Body of pancreas (tissue), 4 donors: ENCODE measurements around the gene ZNF664. TPM values are rescaled to one million over a fixed set of nuclear protein-coding genes. Genes with fewer than 3 reads are reported as not detected.

ENCODE experiments used
- ATAC-seq: fragments of 150-250 bp; one replicate; pipeline ENCODE4 v1.9.1; 2016
- DNase-seq, 4 donors: peaks; one replicate each; pipeline ENCODE4 v3.0.0-alpha.2; 2019
- H3K27ac ChIP-seq, 4 donors: fragments of 200-600 bp; sonication (generic); 1 replicate in 3 of 4; 2 replicates in 1 of 4; pipeline versions ENCODE4 v1.5.1 to v1.6.1; 2016 to 2019; ENCODE audit warnings: mild to moderate bottlenecking in 1 of 4, mixed read lengths in 1 of 4, moderate library complexity in 1 of 4
- H3K27me3 ChIP-seq, 2 donors: fragments of 200-600 bp; sonication (generic); one replicate each; pipeline ENCODE4 v1.6.0; 2016; ENCODE audit warnings: mild to moderate bottlenecking in 1 of 2
- H3K36me3 ChIP-seq, 2 donors: fragments of 200-600 bp; sonication (generic); replicated peaks in 1 of 2; 2 replicates each; pipeline ENCODE4 v1.5.1; 2016; ENCODE audit warnings: low read depth in 2 of 2; ENCODE audit not compliant: insufficient read depth in 1 of 2
- H3K4me1 ChIP-seq: fragments of 200-600 bp; sonication (generic); one replicate; pipeline ENCODE4 v1.6.0; 2016
- H3K4me3 ChIP-seq, 2 donors: fragments of 200-600 bp; sonication (generic); 1 replicate in 1 of 2; 2 replicates in 1 of 2; pipeline ENCODE4 v1.5.1; 2016 to 2019
- H3K9me3 ChIP-seq, 3 donors: fragments of 200-600 bp; sonication (generic); 1 replicate in 2 of 3; 2 replicates in 1 of 3; pipeline ENCODE4 v1.5.1; 2016
- POLR2A ChIP-seq, 3 donors: fragments of 450-650 bp; IDR thresholded peaks; one replicate each; pipeline ENCODE4 v1.6.1; 2016; ENCODE audit warnings: antibody characterized with exemption in 3 of 3, mild to moderate bottlenecking in 2 of 3
- WGBS, 2 donors: methylation state at CpG; one replicate each; pipeline ENCODE4 v1.1.5; 2017; 5-methylcytosine and 5-hydroxymethylcytosine counted together
- intact Hi-C: fragments of 100-400 bp; cut with DNase I; formaldehyde crosslinking; loops from one replicate; pipeline ENCODE4 v1.15.1; 2023
- total RNA-seq, 2 donors: library from RNA; depleted of rRNA; stranded (reverse); fragments of >200 nt; gene quantifications; one replicate each; pipeline ENCODE4 v1.1.0, GENCODE V29; 2016
- TF ChIP-seq, protein P1 (sequence below), 7 experiments: fragments of 450-650 bp in 4 of 7; fragments of 200-600 bp in 3 of 7; sonication (generic) in 3 of 7; IDR thresholded peaks; one replicate each; pipeline ENCODE4 v1.5.1; 2016 to 2019; ENCODE audit warnings: antibody characterized with exemption in 7 of 7

ZNF664 gene
- total RNA-seq, 2 donors from 2014 or later = 32.6 to 53.2 TPM

DNA sequence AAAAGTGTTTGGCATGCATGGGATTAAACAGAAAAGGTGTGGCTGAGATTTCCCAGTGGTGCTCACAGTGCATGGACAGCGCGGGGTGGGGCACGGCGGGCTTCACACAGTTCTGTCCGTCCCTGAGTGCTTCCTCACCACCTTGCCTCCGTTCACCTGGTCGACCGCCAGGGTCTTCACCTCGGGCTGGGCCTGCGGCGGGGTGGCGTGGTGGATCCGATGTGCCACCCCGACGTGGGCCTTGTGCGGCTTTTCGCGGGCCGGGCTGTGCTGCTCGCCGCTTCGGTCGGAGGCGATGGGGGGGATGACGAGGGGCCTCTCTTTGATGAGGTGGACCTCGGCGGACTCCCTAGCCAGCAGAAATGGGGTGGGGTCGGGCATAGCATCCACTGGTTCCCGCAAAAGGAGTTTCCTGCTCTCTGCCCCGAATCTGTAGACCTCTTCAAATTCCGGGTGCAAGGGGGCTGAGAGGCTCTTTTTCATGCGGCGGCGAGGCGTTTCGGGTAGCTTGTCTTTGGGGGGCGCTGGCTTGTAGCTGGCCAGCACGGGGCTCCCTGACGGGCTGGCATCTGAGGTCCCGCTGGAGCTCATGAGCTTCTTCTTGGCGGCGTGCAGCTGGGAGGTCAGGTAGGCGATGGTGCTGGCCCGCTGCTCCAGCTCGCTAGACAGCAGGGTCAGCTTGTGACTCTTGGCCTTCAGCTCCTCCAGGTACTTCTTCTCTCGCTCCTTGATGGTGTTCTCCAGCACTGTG is 35.9 kb upstream of the ZNF664 start:
- intact Hi-C loops = no loop called here
- ATAC-seq = no peak
- Histone ChIP-seq H3K27ac (no peak overlapping the region), H3K27me3 (no peaks in the 10 kb centered on the region), H3K9me3 (no peaks in the 10 kb centered on the region), H3K36me3 (peaks cover 3% of the 10 kb centered on the region in 2 donors), H3K4me3 (no peak overlapping the region), H3K4me1 (no peaks in the 10 kb centered on the region)
- TF ChIP-seq, protein P1, sequence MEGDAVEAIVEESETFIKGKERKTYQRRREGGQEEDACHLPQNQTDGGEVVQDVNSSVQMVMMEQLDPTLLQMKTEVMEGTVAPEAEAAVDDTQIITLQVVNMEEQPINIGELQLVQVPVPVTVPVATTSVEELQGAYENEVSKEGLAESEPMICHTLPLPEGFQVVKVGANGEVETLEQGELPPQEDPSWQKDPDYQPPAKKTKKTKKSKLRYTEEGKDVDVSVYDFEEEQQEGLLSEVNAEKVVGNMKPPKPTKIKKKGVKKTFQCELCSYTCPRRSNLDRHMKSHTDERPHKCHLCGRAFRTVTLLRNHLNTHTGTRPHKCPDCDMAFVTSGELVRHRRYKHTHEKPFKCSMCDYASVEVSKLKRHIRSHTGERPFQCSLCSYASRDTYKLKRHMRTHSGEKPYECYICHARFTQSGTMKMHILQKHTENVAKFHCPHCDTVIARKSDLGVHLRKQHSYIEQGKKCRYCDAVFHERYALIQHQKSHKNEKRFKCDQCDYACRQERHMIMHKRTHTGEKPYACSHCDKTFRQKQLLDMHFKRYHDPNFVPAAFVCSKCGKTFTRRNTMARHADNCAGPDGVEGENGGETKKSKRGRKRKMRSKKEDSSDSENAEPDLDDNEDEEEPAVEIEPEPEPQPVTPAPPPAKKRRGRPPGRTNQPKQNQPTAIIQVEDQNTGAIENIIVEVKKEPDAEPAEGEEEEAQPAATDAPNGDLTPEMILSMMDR (IDR thresholded peaks at IDR 0.05) = no peak
- no peak for TF ChIP-seq POLR2A (IDR thresholded peaks at IDR 0.05)
- WGBS, 2 donors = 89 to 96% methylated on average over 32 to 45 of the region's 46 CpGs
- no peak for DNase-seq

DNA sequence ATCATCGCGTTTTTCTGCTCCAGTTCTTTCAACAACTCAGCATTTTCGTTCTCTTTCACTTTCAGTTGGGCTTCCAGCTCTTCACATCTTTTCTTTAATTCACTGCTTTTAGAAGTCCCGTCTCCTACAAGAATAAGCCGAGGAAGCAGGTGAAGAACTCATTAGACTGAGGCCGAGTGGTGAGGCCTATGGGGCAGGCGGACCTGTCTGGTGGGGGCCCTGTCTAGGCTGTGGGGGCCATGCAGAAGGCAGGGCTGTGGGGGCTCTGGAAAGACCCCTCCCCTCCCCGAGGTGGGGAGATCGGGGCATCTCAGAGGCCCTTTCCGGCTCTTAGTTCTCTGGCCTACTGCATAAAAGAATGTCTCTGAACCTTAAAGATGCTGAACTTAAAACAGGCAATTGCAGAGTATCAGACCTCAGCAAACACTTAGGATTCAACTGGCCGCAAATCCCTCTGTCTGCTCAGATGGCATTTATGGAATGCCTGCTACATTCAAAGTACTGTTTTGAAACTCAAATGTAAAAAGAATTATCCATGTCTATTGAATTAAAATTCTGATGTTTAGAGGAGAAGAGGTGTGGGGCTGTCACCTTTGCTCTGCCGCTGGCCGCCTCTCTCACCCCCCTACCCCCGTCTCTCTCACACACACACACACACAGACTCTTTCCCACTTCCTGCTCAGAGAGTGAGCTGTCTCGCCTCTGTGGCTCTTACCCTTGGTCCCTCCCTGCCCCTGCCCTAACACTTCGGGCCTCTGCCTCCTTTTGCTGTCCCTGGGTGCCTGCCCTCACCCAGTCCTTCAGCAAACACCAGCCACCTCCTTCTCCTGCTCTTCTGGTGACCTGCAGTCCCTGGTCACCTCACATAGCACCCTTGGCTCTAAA is 35.1 kb upstream of the ZNF664 start:
- Histone ChIP-seq H3K4me1 (no peaks in the 10 kb centered on the region), H3K9me3 (no peaks in the 10 kb centered on the region), H3K36me3 (peaks cover 3 to 7% of the 10 kb centered on the region in 2 donors), H3K4me3 (no peak overlapping the region), H3K27ac (no peak overlapping the region), H3K27me3 (no peaks in the 10 kb centered on the region)
- WGBS, 2 donors = 73 to 75% methylated on average over 15 to 16 of the region's 16 CpGs
- TF ChIP-seq, protein P1 (IDR thresholded peaks at IDR 0.05) = no peak
- no peak for TF ChIP-seq POLR2A (IDR thresholded peaks at IDR 0.05)
- no peak for DNase-seq
- ATAC-seq = no peak
- intact Hi-C loops = no loop called here

DNA sequence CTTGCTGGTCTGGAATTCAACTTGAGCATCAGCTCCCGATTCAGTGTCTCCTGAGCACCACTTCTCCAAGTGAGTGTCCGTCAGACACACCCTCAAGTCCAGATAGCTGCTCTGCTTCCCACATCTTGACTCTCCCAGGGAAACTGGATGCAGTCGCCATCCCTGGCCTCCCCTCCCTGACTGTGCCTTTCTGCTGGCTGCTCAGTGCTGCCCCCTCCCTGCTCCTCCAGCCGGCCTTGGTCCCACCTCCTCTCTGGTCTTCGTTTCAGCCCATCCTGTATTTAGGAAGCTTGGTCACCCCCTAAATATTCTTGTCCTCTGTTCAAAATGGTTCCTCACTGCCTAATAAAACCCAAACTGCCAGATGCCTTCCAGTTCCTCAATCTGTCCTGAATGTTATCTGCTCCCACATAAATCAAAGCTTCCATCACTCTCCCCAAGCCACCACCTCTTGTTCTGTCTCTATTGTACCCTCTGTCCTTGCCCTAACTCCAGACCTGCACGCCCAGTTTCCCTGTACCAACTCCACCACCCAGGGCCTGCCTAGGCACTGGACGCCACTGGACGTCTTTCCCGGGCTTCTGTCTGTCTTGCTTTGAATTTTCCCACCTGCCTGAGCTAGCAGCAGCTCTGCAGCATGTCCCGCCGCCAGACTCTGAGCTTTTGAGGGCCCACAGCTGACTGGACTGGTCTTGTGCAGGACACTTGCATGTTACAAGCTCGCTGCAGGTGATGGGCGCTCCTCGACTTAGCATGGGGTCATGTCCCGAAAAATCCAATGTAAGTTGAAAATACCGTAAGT is 34.1 kb upstream of the ZNF664 start:
- Histone ChIP-seq H3K27me3 (no peaks in the 10 kb centered on the region), H3K27ac (no peak overlapping the region), H3K4me1 (no peaks in the 10 kb centered on the region), H3K36me3 (peaks cover 3 to 7% of the 10 kb centered on the region in 2 donors), H3K4me3 (no peak overlapping the region), H3K9me3 (no peaks in the 10 kb centered on the region)
- no peak for TF ChIP-seq POLR2A (IDR thresholded peaks at IDR 0.05)
- TF ChIP-seq, protein P1 (IDR thresholded peaks at IDR 0.05) = no peak
- ATAC-seq (no peak), DNase-seq (no peak)
- intact Hi-C loops = no loop called here
- 88 to 89% methylated on average over 16 of the region's 16 CpGs for WGBS, 2 donors

DNA sequence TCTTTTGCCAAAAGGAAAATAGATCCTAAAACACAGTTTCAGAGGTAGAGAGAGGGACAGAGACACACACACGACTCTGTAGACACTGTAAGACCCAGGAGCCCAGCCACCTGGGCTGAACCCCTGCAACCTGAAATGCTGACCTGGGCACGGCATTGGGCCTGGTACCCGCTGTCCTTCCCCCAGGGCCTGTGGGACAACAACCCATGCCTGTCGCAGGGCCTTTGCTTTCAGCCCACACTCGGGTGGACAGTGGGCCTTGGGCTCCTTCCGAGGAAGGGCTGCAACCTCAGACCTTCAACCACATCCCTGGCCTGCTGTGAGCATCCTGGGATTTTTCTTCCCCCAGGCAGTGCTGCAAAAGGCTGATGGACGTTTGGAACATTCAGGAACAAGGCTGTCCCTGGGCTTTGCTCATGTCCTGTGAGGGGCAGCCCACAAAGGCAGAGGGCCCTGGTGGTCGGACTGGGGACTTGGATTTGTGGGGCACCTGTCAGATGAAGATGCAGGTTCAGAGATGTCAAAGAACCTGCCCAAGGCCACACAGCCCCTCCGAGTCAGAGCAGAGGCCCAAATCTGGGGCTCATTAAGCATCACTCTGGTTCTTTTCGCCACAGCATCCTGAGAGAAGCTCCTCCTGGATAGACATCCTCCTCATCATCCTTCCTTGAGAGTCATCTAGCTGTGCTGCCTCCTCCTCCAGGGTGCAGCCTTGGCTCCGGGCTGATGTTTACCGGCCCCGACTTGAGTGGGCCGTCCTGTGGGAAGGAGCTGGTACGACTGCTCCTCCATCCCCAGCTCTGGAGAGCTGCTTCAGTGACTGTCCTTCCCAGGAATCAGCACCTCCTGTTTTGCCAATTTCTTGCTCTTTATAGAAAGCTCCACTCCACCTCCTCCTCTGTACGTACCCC is 33.0 kb upstream of the ZNF664 start:
- ATAC-seq = no peak

More for the DNA sequence above, 33.0 kb upstream of the ZNF664 start:
- DNase-seq = no peak
- Histone ChIP-seq H3K36me3 (peaks cover 3 to 7% of the 10 kb centered on the region in 2 donors), H3K27ac (no peak overlapping the region), H3K4me3 (no peak overlapping the region), H3K27me3 (no peaks in the 10 kb centered on the region), H3K9me3 (no peaks in the 10 kb centered on the region), H3K4me1 (no peaks in the 10 kb centered on the region)
- TF ChIP-seq POLR2A (IDR thresholded peaks at IDR 0.05) = no peak
- TF ChIP-seq, protein P1 (IDR thresholded peaks at IDR 0.05) = no peak
- intact Hi-C loops = no loop called here
- 80 to 88% methylated on average over 12 to 16 of the region's 16 CpGs for WGBS, 2 donors
